K562 (cell line): ENCODE results near the gene PSMD1.

Experiments used
- CTCF ChIP-seq, 3 experiments: IDR thresholded peaks in 2 of 3; conservative IDR thresholded peaks in 1 of 3; 2 replicates each; pipeline ENCODE4 v1.5.1; 2011 to 2012; ENCODE audit warnings: low read length in 3 of 3, mild to moderate bottlenecking in 3 of 3, control low read depth in 2 of 3, improper control_type of control experiment in 1 of 3, inconsistent platforms in 1 of 3, low read depth in 1 of 3, mixed read lengths in 1 of 3, moderate library complexity in 1 of 3; ENCODE audit not compliant: insufficient read depth in 2 of 3
- DPF2 ChIP-seq: fragments of 450-650 bp; IDR thresholded peaks from 2 replicates; pipeline ENCODE4 v1.6.1; 2016
- EZH2 ChIP-seq: IDR thresholded peaks from 2 replicates; pipeline ENCODE4 v1.6.1; 2012; ENCODE audit warnings: low read depth, mild to moderate bottlenecking, inconsistent platforms, low read length, borderline replicate concordance
- NFYB ChIP-seq: IDR thresholded peaks from 2 replicates; pipeline ENCODE4 v1.6.1; 2011; ENCODE audit warnings: mild to moderate bottlenecking, moderate library complexity; ENCODE audit not compliant: insufficient read length; ENCODE audit errors: extremely low read depth
- POLR2AphosphoS5 ChIP-seq: IDR thresholded peaks from 2 replicates; pipeline ENCODE4 v1.6.1; 2011; ENCODE audit warnings: mild to moderate bottlenecking, low read depth, low read length, moderate library complexity; ENCODE audit not compliant: control insufficient read depth, insufficient read depth
- SIN3B ChIP-seq: fragments of 450-650 bp; IDR thresholded peaks from 2 replicates; pipeline ENCODE4 v1.6.1; 2017; ENCODE audit warnings: low read depth, mild to moderate bottlenecking, moderate library complexity
- SREBF2 ChIP-seq: sonication (generic); formaldehyde crosslinking; IDR thresholded peaks from 2 replicates; pipeline ENCODE4 v1.4.0; 2020; ENCODE audit warnings: mild to moderate bottlenecking, missing genetic modification reagents
- ZFP36 ChIP-seq: fragments of 150-350 bp; IDR thresholded peaks from 2 replicates; pipeline ENCODE4 v1.6.1; 2018; ENCODE audit warnings: low read length, low read depth; ENCODE audit not compliant: partially characterized antibody
- ZNF24 ChIP-seq: fragments of 450-650 bp; IDR thresholded peaks from 2 replicates; pipeline ENCODE4 v1.6.1; 2016
- ZNF263 ChIP-seq: sonication (generic); formaldehyde crosslinking; IDR thresholded peaks from 2 replicates; pipeline ENCODE4 v1.8.0; 2022; ENCODE audit warnings: mild to moderate bottlenecking, missing genetic modification reagents, borderline replicate concordance
- ZNF696 ChIP-seq: fragments of 250-450 bp; sonication (Bioruptor Pico); conservative IDR thresholded peaks from 2 replicates; pipeline ENCODE4 v1.4.0; 2020; ENCODE audit warnings: mild to moderate bottlenecking, moderate library complexity

GRCh38 chr2:231170055-231170454 is 113.4 kb downstream of the PSMD1 start:
- TF ChIP-seq ZNF24 = no peak
- TF ChIP-seq CTCF (IDR thresholded peaks at IDR 0.05 in 2 of 3, conservative IDR thresholded peaks at IDR 0.05 in 1 of 3; ENCODE audit: insufficient read depth in 2 of 3, low read depth in 1 of 3, low read length in 3 of 3) = no peak
- no peak for TF ChIP-seq ZFP36
- no peak for TF ChIP-seq POLR2AphosphoS5
- no peak for TF ChIP-seq SREBF2
- no peak for TF ChIP-seq EZH2
- no peak for TF ChIP-seq ZNF263 (CRISPR knock-in tag)
- TF ChIP-seq DPF2 = no peak
- TF ChIP-seq SIN3B = no peak
- no peak for TF ChIP-seq NFYB
- TF ChIP-seq ZNF696 (CRISPR knock-in tag) = no peak
